ENCODE measurements around the gene IKZF1.

The IKZF1 gene

GRCh38 chr7:50358041-50358705 lies 53.7 kb downstream of the IKZF1 start:
- Histone ChIP-seq H2AFZ (ENCODE audit: low read length) (no peak overlapping the region), H3K9me3 (replicated peaks; ENCODE audit: insufficient read depth, low read length) (no peaks in the 10 kb centered on the region), H3K4me3 (ENCODE audit: low read length) (no peak overlapping the region), H3F3A (ENCODE audit: insufficient read depth, low read length) (no peaks in the 10 kb centered on the region), H3K9ac (ENCODE audit: low read length) (no peak overlapping the region), H3K9me2 (replicated peaks; ENCODE audit: insufficient read depth, low read length) (no peaks in the 10 kb centered on the region), H3K27me3 (replicated peaks; ENCODE audit: insufficient read depth, low read length) (no peaks in the 10 kb centered on the region), H3K27ac (ENCODE audit: low read length) (no peak overlapping the region), H3K4me1 (ENCODE audit: low read length) (no peaks in the 10 kb centered on the region), H3K79me2 (ENCODE audit: low read length) (peaks cover 93% of the 10 kb centered on the region), H4K20me1 (ENCODE audit: insufficient read depth, low read length) (no peaks in the 10 kb centered on the region), H3K4me2 (ENCODE audit: low read depth, low read length) (no peak overlapping the region), H3K36me3 (replicated peaks; ENCODE audit: insufficient read depth, low read length) (0 out of 2 replicates have a peak, but pooled peaks cover 4% of the 10 kb centered on the region)
- TF ChIP-seq EZH2 (optimal IDR thresholded peaks at IDR 0.05; ENCODE audit: low read depth, low read length) (no peak), EZH2phosphoT487 (IDR thresholded peaks at IDR 0.05; ENCODE audit: low read length) (no peak), CTCF (IDR thresholded peaks at IDR 0.05; ENCODE audit: low read length) (no peak)
- no peak for DNase-seq

- Histone ChIP-seq H3K27ac (ENCODE audit: low read length) (no peak overlapping the region), H3K79me2 (ENCODE audit: low read length) (peaks cover 93% of the 10 kb centered on the region)
Observed at GRCh38 chr7:50358779-50359178, 54.3 kb downstream of the IKZF1 start.

GRCh38 chr7:50359258-50359994 lies 54.9 kb downstream of the IKZF1 start:
- H3K4me2 ChIP-seq (ENCODE audit: low read depth, low read length) = no peak overlapping the region
- DNase-seq = no peak
- peaks cover 4% of the 10 kb centered on the region; the same call in 1 of the 2 replicates for H3K36me3 ChIP-seq (replicated peaks; ENCODE audit: insufficient read depth, low read length)
- no peaks in the 10 kb centered on the region for H4K20me1 ChIP-seq (ENCODE audit: insufficient read depth, low read length)
- H3K9ac ChIP-seq (ENCODE audit: low read length) = no peak overlapping the region
- H3K4me3 ChIP-seq (ENCODE audit: low read length) = no peak overlapping the region
- H3K9me3 ChIP-seq (replicated peaks; ENCODE audit: insufficient read depth, low read length) = no peaks in the 10 kb centered on the region
- H3K27ac ChIP-seq (ENCODE audit: low read length) = no peak overlapping the region
- H3K4me1 ChIP-seq (ENCODE audit: low read length) = no peaks in the 10 kb centered on the region
- no peak for TF ChIP-seq CTCF (IDR thresholded peaks at IDR 0.05; ENCODE audit: low read length)
- TF ChIP-seq EZH2 (optimal IDR thresholded peaks at IDR 0.05; ENCODE audit: low read depth, low read length) = no peak
- no peak for TF ChIP-seq EZH2phosphoT487 (IDR thresholded peaks at IDR 0.05; ENCODE audit: low read length)
- H3K27me3 ChIP-seq (replicated peaks; ENCODE audit: insufficient read depth, low read length) = no peaks in the 10 kb centered on the region
- H2AFZ ChIP-seq (ENCODE audit: low read length) = no peak overlapping the region
- no peaks in the 10 kb centered on the region for H3K9me2 ChIP-seq (replicated peaks; ENCODE audit: insufficient read depth, low read length)
- peaks cover 93% of the 10 kb centered on the region for H3K79me2 ChIP-seq (ENCODE audit: low read length)
- no peaks in the 10 kb centered on the region for H3F3A ChIP-seq (ENCODE audit: insufficient read depth, low read length)

More at GRCh38 chr7:50358779-50359178, 54.3 kb downstream of the IKZF1 start:
- Histone ChIP-seq H2AFZ (ENCODE audit: low read length) (no peak overlapping the region), H4K20me1 (ENCODE audit: insufficient read depth, low read length) (no peaks in the 10 kb centered on the region), H3K9ac (ENCODE audit: low read length) (no peak overlapping the region), H3K27me3 (replicated peaks; ENCODE audit: insufficient read depth, low read length) (no peaks in the 10 kb centered on the region), H3K9me2 (replicated peaks; ENCODE audit: insufficient read depth, low read length) (no peaks in the 10 kb centered on the region), H3K9me3 (replicated peaks; ENCODE audit: insufficient read depth, low read length) (no peaks in the 10 kb centered on the region), H3F3A (ENCODE audit: insufficient read depth, low read length) (no peaks in the 10 kb centered on the region), H3K4me3 (ENCODE audit: low read length) (no peak overlapping the region), H3K4me1 (ENCODE audit: low read length) (no peaks in the 10 kb centered on the region), H3K4me2 (ENCODE audit: low read depth, low read length) (no peak overlapping the region), H3K36me3 (replicated peaks; ENCODE audit: insufficient read depth, low read length) (0 out of 2 replicates have a peak, but pooled peaks cover 4% of the 10 kb centered on the region)
- no peak for DNase-seq
- TF ChIP-seq CTCF (IDR thresholded peaks at IDR 0.05; ENCODE audit: low read length) (no peak), EZH2phosphoT487 (IDR thresholded peaks at IDR 0.05; ENCODE audit: low read length) (no peak), EZH2 (optimal IDR thresholded peaks at IDR 0.05; ENCODE audit: low read depth, low read length) (no peak)

Measured in MM.1S (cell line).